Measurements from ENCODE around the gene PRSS27.

GRCh38 chr16:2692251-2692947 lies 27.6 kb downstream of the PRSS27 start:
- TF ChIP-seq CTCF (IDR thresholded peaks at IDR 0.05; ENCODE audit: low read length) (no peak), EZH2 (IDR thresholded peaks at IDR 0.05; ENCODE audit: borderline replicate concordance, low read length) (no peak)
